Umbilical cord (tissue), 2 donors: ENCODE data around the gene ZNF235. TPM values are rescaled to one million over a fixed set of nuclear protein-coding genes. Genes with fewer than 3 reads are reported as not detected.
"Not testable (repeated sequence)": the region's sequence is repeated elsewhere in the genome, so short reads cannot be mapped to it uniquely, and the experiment has no call there.

Experiments
- DNase-seq: peaks from one replicate; pipeline ENCODE4 v3.0.0-alpha.2; 2015; ENCODE audit warnings: low spot score
- total RNA-seq: library from RNA; depleted of rRNA; stranded (reverse); fragments of >200 nt; gene quantifications from one replicate; pipeline ENCODE4 v1.2.3, GENCODE V29; 2014; ENCODE audit warnings: low replicate concordance; ENCODE audit not compliant: insufficient read depth

ZNF235 gene
- 17.6 TPM for total RNA-seq

GRCh38 chr19:44304659-44305193, at the start of gene ZNF235:
Gene ZNF235 (minus strand): TSS chr19:44305025. CDS start chr19:44303404, 1,621 bp downstream.
- peak; percentile 99 for DNase-seq

- no peak for DNase-seq
Measured at GRCh38 chr19:44346556-44346955, 41.7 kb upstream of the ZNF235 start.

GRCh38 chr19:44345959-44346358, 41.1 kb upstream of the ZNF235 start:
- DNase-seq = no peak

GRCh38 chr19:44344255-44344654, 39.4 kb upstream of the ZNF235 start:
- no peak for DNase-seq

GRCh38 chr19:44341794-44342193, 37.0 kb upstream of the ZNF235 start:
- no peak for DNase-seq

GRCh38 chr19:44334639-44335038, 29.8 kb upstream of the ZNF235 start:
- not testable (repeated sequence) for DNase-seq

- DNase-seq = no peak
Measured at GRCh38 chr19:44332145-44332544, 27.3 kb upstream of the ZNF235 start.

- DNase-seq = no peak
Measured at GRCh38 chr19:44315883-44316282, 11.1 kb upstream of the ZNF235 start.

GRCh38 chr19:44313231-44313630, 8.4 kb upstream of the ZNF235 start:
- DNase-seq = no peak

- no peak for DNase-seq
Measured at GRCh38 chr19:44308011-44308410, 3.2 kb upstream of the ZNF235 start.

GRCh38 chr19:44306283-44306682, 1.5 kb upstream of the ZNF235 start:
- no peak for DNase-seq

- DNase-seq = no peak
Measured at GRCh38 chr19:44305457-44305856, 632 bp upstream of the ZNF235 start.

- DNase-seq = peak; percentile 61
Measured at GRCh38 chr19:44303976-44304568, 753 bp downstream of the ZNF235 start.

GRCh38 chr19:44303320-44303719, 1.5 kb downstream of the ZNF235 start:
- DNase-seq = no peak

GRCh38 chr19:44284968-44285367, 19.9 kb downstream of the ZNF235 start:
- DNase-seq = no peak

- DNase-seq = no peak
Measured at GRCh38 chr19:44282846-44283245, 22.0 kb downstream of the ZNF235 start.

GRCh38 chr19:44280916-44281315, 23.9 kb downstream of the ZNF235 start:
- no peak for DNase-seq

- no peak for DNase-seq
Measured at GRCh38 chr19:44278181-44278690, 26.6 kb downstream of the ZNF235 start.

GRCh38 chr19:44277331-44277730, 27.5 kb downstream of the ZNF235 start:
- DNase-seq = no peak

GRCh38 chr19:44260695-44261446, 44.0 kb downstream of the ZNF235 start:
- no peak for DNase-seq

GRCh38 chr19:44260343-44260681, 44.5 kb downstream of the ZNF235 start:
- no peak for DNase-seq

- DNase-seq = no peak
Measured at GRCh38 chr19:44258835-44259413, 45.9 kb downstream of the ZNF235 start.

- DNase-seq = no peak
Measured at GRCh38 chr19:44258136-44258535, 46.7 kb downstream of the ZNF235 start.
